ENCODE measurements around the gene TCF15.

Gene TCF15

GRCh38 chr20:576156-576555, 34.0 kb downstream of the TCF15 start:
- DNase-seq: no peak

DNA sequence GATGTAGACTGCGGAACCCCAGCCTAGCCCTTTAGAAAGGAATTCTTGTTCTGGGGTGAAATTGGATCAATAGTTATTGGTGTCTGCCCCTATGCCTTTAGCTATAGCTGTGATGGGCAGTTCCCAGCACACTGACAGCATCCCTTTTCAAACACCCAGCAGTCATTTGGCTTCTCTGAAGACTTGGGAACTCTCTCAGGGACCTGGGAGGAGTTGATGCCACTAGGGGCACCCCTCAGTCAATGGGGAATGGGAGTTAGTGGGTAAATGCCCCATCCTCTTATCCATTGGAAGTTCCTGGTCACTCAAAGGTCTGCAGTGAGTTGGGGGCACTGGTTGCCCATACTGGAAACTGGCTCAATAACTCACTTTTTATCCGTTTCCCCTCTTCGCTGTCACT, 34.9 kb downstream of the TCF15 start:
- DNase-seq: no peak

GRCh38 chr20:574297-574942, 35.7 kb downstream of the TCF15 start:
- DNase-seq: no peak

GRCh38 chr20:573414-574296, 36.5 kb downstream of the TCF15 start:
- no peak for DNase-seq

DNA sequence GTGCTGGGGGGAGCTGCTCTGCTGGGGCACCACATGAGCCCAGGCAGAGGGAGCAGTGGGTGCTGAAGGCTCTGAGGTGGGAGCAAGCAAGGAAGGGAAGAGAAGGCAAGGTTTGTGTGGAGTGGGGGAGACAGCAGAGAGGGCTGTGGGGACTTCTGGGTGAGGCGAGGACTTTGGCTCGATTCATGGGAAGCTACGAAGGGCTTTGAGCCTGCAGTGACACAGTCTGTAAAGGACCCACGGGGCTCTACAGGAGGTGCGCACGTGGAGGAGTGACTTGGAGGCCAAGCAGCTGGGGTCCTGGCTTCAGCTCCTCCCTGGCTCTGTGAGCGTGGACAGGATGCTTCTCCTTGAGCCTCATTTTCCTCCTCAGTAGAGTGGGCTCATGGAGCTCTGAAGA, 37.4 kb downstream of the TCF15 start:
- DNase-seq: no peak

DNA sequence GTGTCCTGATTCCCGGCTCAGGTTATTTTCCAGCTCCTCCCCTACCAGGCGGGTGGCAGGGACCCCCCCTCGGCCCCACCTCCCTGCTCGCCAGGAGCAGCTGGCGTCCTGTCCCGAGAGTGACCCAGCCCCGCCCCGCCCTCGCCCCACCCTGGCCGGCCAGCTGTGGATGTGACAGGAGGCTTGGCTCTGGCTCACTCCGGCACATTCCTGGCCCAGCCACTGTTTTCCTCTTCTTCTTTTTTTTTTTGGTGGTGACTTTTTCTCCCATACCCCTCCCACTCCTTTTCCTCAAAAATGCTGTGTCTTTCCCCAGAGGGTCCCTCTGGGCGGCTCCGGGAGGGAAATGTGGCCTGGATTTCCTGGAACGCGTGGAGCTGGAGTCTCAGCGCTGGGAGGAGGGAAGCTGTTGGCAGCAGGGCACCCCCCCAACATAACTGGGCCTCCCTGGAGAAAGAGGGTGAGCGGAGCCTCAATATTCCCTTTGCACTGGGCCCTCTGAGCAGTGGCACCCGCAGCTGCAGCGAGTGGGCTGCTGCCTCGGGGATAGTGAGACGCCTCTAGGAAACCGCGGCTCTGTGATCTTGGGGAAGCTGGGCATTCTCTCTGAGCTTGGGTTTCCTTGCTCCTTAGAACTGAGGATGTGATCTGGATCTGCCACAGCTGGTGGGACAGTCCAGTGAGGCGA, 38.2 kb downstream of the TCF15 start:
- no peak for DNase-seq

- DNase-seq: no peak
Measured at GRCh38 chr20:568673-569415, 41.3 kb downstream of the TCF15 start.

GRCh38 chr20:568097-568652, 41.9 kb downstream of the TCF15 start:
- no peak for DNase-seq

DNA sequence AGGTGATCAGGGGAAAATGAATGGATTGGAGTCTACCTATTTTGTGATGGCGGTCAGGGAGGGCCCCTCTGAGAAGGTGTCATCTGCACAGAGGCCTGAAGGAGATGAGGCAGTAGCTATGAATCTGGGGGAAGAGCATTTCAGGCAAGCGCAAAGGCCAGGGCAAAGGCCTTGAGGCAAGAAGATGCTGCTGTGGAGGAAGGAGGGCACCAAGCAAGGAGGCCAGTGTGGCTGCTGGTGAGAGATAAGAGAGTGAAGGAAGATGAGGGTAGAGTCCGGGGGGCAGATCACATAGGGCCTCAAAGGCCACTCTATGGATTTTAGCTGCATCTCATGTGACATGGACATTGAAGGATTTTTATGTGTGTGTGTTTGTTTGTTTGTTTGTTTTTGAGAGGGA, 45.9 kb downstream of the TCF15 start:
- DNase-seq: no peak

- DNase-seq: no peak
Measured at GRCh38 chr20:563187-563586, 46.9 kb downstream of the TCF15 start.

DNA sequence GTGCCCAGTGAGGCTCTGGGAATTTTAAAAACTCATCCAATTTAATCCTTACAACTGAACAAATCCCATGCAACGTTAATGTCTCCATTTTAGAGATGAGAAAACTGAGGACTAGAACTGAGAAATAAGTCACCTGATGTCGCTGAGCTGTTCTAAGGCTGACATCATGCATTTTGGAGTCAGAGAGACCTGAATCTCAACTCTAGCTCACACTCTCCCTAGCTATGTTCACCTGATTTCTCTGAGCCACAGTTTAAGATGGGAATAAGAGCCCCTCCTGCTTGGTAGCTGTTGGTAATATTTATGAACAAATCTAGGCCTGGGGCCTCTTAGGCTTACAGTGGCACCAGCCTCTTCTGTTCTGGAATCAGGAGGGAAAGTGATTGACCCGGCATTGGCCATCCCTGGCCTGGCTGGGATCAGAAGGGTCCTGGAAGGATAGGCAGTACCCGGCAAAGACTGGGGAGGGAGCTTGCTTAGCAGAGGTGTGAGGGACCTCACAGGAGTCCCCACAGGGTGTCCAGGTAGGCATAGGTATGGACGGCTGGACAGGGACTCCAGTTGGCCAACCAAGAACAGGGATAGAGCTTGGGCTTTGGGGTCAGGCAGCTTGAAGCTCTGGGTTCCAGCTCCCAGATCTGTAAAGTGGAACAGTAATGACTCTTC, 47.7 kb downstream of the TCF15 start:
- no peak for DNase-seq

- DNase-seq: peak; percentile 27
Measured at GRCh38 chr20:561437-562231, 48.5 kb downstream of the TCF15 start.

DNA sequence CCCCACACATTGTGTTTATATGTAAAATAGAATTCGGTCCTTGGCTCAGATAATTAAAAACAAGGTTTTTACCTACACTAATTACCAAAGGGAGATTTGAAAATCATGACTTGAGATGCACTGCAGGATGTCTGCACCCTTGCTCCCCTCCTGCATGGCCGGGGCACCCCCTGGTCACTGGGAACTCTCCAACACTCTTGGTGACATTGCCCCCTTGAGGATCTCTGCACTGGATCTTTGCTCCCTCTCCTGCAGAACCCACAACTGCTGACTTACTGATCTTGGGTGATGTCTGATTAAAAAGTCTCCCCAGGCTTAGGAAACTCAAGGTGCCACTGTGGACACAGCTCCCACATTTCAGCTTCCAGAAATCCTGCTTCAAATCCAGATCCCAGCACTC, 49.4 kb downstream of the TCF15 start:
- DNase-seq: no peak

DNA sequence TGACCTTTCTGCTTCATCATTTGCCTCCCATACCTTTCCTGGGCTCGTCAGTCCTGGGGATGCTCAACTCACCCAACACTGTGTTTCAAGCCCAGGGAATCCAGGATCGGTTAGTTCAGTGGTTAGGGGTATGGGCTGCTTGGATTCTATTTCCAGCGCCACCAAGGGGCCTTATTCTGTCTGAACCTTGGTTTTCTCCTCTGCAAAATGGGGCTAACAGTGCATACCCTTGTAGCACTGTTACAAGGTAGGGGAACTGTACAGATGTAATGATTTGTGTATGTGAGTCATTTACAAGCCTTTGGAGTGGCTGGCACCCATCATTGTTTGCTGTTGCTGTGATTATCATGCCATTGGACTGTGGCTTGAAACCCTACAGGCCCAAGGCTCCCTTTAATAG, 52.0 kb downstream of the TCF15 start:
- no peak for DNase-seq

GRCh38 chr20:556984-557383, 53.1 kb downstream of the TCF15 start:
- DNase-seq: no peak

DNA sequence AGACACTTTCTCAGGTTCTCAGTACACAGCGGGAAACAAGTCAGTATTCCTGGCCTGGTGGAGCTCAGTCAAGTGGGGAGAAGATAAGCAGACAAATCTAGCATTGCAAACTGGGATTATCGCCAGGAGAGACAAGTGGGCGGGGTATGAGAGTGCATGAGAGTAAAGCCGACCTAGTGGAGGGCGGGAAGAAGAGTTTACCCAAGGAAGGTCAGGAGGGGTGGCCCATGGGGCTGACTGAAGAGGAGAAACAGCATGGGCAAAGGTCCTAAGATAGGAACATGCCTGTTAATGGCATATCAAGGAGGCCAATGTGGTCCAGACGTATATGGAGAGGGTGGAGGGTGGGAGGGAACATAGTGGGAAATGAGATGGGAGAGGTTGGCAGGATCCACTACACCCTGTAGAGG, 54.1 kb downstream of the TCF15 start:
- no peak for DNase-seq

All from stimulated activated CD4-positive, alpha-beta T cell treated with anti-CD3 and anti-CD28 coated beads, Interleukin-12 subunit alpha, Interleukin-12 subunit beta, amount 100 ng/mL, for 4 hours (primary cell).